ENCODE results near the gene KRTAP4-12.
"Not testable (repeated sequence)": the region's sequence is repeated elsewhere in the genome, so short reads cannot be mapped to it uniquely, and the experiment has no call there.

The KRTAP4-12 gene

DNA sequence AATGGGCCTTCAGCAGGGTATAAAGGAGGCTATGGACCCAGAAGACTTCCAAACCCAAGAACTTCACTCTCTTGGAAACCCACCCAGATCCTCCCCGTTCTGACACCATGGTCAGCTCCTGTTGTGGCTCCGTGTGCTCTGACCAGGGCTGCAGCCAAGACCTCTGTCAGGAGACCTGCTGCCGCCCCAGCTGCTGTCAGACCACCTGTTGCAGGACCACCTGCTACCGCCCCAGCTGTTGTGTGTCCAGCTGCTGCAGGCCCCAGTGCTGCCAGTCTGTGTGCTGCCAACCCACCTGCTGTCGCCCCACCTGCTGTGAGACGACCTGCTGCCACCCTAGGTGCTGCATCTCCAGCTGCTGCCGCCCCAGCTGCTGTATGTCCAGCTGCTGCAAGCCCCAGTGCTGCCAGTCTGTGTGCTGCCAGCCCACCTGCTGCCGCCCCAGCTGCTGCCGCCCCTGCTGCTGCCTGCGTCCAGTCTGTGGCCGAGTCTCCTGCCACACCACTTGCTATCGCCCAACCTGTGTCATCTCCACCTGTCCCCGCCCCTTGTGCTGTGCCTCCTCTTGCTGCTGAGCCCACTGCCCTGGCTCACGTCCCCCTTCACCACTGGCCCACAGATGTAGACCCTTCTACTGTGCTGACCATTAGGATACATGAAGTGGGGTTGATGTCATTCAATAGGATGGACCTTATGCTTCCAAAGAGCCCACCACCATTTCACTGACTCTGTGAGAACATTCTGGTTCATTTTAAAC is 39.7 kb downstream of the KRTAP4-12 start, which contains the start of gene KRTAP4-7:
TSS of gene KRTAP4-7 (plus strand) at position 51 of the 757 bp plus-strand sequence. CDS start at position 108, 57 bp downstream.
- DNase-seq: not testable (repeated sequence)

DNA sequence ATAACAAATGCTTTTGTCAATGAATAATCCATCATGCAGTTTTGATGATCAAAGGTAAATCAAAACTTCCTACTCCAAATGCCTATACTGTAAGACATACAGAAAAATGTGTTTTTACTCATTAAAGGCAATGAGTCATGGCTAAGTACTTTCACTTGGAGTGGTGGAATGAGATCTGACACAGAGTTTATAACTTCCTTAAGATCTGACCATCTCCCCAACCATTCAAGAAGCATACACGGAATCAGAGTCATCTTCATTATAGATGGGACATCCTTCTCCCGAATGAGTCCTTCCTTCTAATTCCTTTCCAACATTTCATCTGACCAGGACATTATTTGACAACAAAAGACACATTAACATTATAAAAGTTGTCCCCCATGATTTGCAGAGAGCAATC is 40.6 kb downstream of the KRTAP4-12 start:
- not testable (repeated sequence) for DNase-seq

DNA sequence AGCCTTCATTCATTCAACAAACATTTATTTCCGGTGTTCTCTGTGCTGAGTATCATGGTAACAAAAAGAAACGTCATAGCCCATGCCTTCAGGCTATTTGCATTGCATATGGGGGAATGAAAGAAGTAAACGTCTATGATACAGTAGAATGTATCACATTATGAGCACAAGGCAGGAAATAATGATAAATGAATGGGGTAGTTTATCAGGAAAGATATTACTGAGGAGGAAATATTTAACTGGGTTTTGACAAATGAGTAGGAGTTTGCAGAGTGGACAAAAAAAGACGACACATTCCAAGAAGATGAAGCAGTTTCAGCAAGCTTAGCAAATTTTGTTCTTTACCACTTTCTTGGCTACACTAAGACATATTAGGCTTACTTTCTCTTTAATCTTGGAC is 41.4 kb downstream of the KRTAP4-12 start:
- no peak for DNase-seq

DNA sequence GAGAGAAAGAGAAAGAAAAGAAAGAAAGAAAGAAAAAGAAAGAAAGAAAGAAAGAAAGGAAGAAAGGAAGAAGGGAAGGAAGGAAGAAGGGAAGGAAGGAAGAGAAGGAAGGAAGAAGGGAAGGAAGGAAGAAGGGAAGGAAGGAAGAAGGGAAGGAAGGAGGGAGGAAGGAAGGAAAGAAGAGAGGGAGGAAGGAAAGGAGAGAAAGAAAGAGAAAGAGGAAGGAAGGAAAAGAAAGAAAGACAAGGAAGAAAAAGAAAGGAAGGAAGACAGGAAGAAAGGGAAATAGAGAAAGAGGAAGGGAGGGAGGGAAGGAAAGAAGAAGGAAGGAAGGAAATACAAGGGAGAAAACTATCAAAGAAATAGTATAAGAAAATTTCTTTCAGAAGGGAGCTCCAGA is 47.2 kb downstream of the KRTAP4-12 start:
- no peak for DNase-seq

DNA sequence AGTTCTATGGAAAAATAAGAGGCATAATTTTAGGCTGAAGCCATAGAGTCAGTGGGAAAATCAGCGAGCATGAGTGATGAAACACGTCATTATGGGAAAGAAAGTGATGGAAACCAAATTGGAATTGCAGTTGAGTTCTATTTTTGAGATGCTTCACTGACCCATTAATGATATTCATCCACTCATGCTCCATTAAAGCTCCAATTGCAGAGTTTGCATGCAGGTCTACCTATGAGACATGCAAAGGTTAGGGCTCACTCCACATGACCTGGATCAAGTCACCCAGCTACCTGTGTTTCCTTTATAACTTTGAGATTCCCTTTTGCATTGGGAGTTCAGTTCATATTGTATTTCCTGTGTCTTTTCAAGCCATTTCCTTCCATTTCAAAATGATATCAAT is 50.3 kb downstream of the KRTAP4-12 start:
- DNase-seq: no peak

All from DMS153 (cell line).